ENCODE measurements around the gene FKBP5. TPM values are rescaled to one million over a fixed set of nuclear protein-coding genes. Genes with fewer than 3 reads are reported as not detected.

The FKBP5 gene
- total and polyA plus RNA-seq, 3 donors from 2014 or later = 86.8 to 185 (median 156) TPM

- Histone ChIP-seq H3K27me3 (no peaks in the 10 kb centered on the region), H3K36me3 (ENCODE audit: low read depth, missing control alignments) (no peaks in the 10 kb centered on the region), H3K9me3 (no peaks in the 10 kb centered on the region), H3K4me3 (no peak overlapping the region), H3K27ac (peak overlapping the region; percentile 89 to 97), H3K4me1 (peaks cover 63% of the 10 kb centered on the region)
- DNase-seq = no peak
- WGBS, 2 donors = 70 to 75% methylated on average over 3 of the region's 3 CpGs
- intact Hi-C loops (cut with DNase I; ENCODE audit: low total_unique reads) = no loop called here
- no peak for TF ChIP-seq POLR2A (IDR thresholded peaks at IDR 0.05)
- TF ChIP-seq, protein P1, sequence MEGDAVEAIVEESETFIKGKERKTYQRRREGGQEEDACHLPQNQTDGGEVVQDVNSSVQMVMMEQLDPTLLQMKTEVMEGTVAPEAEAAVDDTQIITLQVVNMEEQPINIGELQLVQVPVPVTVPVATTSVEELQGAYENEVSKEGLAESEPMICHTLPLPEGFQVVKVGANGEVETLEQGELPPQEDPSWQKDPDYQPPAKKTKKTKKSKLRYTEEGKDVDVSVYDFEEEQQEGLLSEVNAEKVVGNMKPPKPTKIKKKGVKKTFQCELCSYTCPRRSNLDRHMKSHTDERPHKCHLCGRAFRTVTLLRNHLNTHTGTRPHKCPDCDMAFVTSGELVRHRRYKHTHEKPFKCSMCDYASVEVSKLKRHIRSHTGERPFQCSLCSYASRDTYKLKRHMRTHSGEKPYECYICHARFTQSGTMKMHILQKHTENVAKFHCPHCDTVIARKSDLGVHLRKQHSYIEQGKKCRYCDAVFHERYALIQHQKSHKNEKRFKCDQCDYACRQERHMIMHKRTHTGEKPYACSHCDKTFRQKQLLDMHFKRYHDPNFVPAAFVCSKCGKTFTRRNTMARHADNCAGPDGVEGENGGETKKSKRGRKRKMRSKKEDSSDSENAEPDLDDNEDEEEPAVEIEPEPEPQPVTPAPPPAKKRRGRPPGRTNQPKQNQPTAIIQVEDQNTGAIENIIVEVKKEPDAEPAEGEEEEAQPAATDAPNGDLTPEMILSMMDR (IDR thresholded peaks at IDR 0.05) = no peak
Measured at GRCh38 chr6:35592178-35592577, 96.5 kb downstream of the FKBP5 start.

- Histone ChIP-seq H3K27me3 (no peaks in the 10 kb centered on the region), H3K4me3 (no peak overlapping the region), H3K4me1 (peaks cover 68% of the 10 kb centered on the region), H3K36me3 (ENCODE audit: low read depth, missing control alignments) (no peaks in the 10 kb centered on the region), H3K27ac (peak overlapping the region; percentile 89 to 97), H3K9me3 (no peaks in the 10 kb centered on the region)
- WGBS, 2 donors = 33 to 38% methylated on average over 6 of the region's 6 CpGs
- TF ChIP-seq POLR2A (IDR thresholded peaks at IDR 0.05) = no peak
- TF ChIP-seq, protein P1 (IDR thresholded peaks at IDR 0.05) = no peak
- DNase-seq = peak; percentile 90
- intact Hi-C loops (cut with DNase I; ENCODE audit: low total_unique reads) = no loop called here
Measured at GRCh38 chr6:35590622-35591066, 98.1 kb downstream of the FKBP5 start.

DNA sequence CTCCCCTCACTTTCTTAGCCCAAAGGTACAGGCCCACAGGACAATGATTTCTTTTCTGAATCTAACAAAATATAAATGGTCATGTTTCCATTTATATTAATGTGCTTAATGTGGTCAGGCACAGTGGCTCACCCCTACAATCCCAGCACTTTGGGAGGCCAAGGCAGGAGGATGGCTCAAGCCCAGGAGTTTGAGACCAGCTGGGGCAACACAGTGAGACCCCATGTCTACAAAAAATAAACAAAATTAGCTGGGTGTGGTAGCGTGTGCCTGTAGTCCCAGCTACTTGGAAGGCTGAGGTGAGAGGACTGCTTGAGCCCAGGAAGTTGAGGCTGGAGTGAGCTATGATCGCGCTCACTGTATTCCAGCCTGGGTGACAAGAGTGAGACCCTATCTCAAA is 98.8 kb downstream of the FKBP5 start:
- Histone ChIP-seq H3K4me1 (peaks cover 74% of the 10 kb centered on the region), H3K27ac (peak overlapping the region; percentile 89 to 97), H3K9me3 (no peaks in the 10 kb centered on the region), H3K27me3 (no peaks in the 10 kb centered on the region), H3K36me3 (ENCODE audit: low read depth, missing control alignments) (no peaks in the 10 kb centered on the region), H3K4me3 (no peak overlapping the region)
- no peak for DNase-seq
- intact Hi-C loops (cut with DNase I; ENCODE audit: low total_unique reads) = loop anchor here (5.0 kb wide), 1 partner anchor 142 kb away; no protein-coding TSS in a partner anchor
- WGBS, 2 donors = 80 to 86% methylated on average over 3 of the region's 3 CpGs
- TF ChIP-seq, protein P1 (IDR thresholded peaks at IDR 0.05) = no peak
- TF ChIP-seq POLR2A (IDR thresholded peaks at IDR 0.05) = no peak

- TF ChIP-seq, protein P1 (IDR thresholded peaks at IDR 0.05) = no peak
- no peak for TF ChIP-seq POLR2A (IDR thresholded peaks at IDR 0.05)
- intact Hi-C loops (cut with DNase I; ENCODE audit: low total_unique reads) = loop anchor here (5.0 kb wide), 1 partner anchor 143 kb away; no protein-coding TSS in a partner anchor
- no peaks in the 10 kb centered on the region for H3K27me3 ChIP-seq
- 92 to 96% methylated on average over 5 to 8 of the region's 8 CpGs for WGBS, 2 donors
- no peaks in the 10 kb centered on the region for H3K9me3 ChIP-seq
- DNase-seq = no peak
- H3K4me1 ChIP-seq = peaks cover 81% of the 10 kb centered on the region
- H3K4me3 ChIP-seq = no peak overlapping the region
- no peaks in the 10 kb centered on the region for H3K36me3 ChIP-seq (ENCODE audit: low read depth, missing control alignments)
- peak overlapping the region; percentile 89 to 97 for H3K27ac ChIP-seq
Measured at GRCh38 chr6:35589201-35589739, 99.4 kb downstream of the FKBP5 start.

- no peak overlapping the region for H3K4me3 ChIP-seq
- TF ChIP-seq POLR2A (IDR thresholded peaks at IDR 0.05) = no peak
- TF ChIP-seq, protein P1 (IDR thresholded peaks at IDR 0.05) = no peak
- no peaks in the 10 kb centered on the region for H3K36me3 ChIP-seq (ENCODE audit: low read depth, missing control alignments)
- intact Hi-C loops (cut with DNase I; ENCODE audit: low total_unique reads) = loop anchor here (5.0 kb wide), 1 partner anchor 145 kb away; no protein-coding TSS in a partner anchor
- H3K9me3 ChIP-seq = no peaks in the 10 kb centered on the region
- H3K27ac ChIP-seq = peak overlapping the region; percentile 28 to 97
- H3K4me1 ChIP-seq = peaks cover 70% of the 10 kb centered on the region
- 43 to 69% methylated on average over 2 of the region's 2 CpGs for WGBS, 2 donors
- no peak for DNase-seq
- H3K27me3 ChIP-seq = no peaks in the 10 kb centered on the region
Measured at GRCh38 chr6:35587167-35587566, 101.5 kb downstream of the FKBP5 start.

Data from testis (tissue), 3 donors.